OCI-LY3 (cell line): ENCODE measurements around the gene MPC2.

Experiments
- EZH2phosphoT487 ChIP-seq: fragments of 200-600 bp; shearing (Covaris generic); IDR thresholded peaks from 2 replicates; pipeline ENCODE4 v1.6.1; 2018; ENCODE audit warnings: antibody characterized with exemption, mixed run types, low read depth
- TF ChIP-seq, protein P1 (sequence below): fragments of 200-600, 300-600 bp; sonication (generic); IDR thresholded peaks from 2 replicates; pipeline ENCODE4 v1.5.1; 2014; ENCODE audit warnings: antibody characterized with exemption, low read length, low read depth

DNA sequence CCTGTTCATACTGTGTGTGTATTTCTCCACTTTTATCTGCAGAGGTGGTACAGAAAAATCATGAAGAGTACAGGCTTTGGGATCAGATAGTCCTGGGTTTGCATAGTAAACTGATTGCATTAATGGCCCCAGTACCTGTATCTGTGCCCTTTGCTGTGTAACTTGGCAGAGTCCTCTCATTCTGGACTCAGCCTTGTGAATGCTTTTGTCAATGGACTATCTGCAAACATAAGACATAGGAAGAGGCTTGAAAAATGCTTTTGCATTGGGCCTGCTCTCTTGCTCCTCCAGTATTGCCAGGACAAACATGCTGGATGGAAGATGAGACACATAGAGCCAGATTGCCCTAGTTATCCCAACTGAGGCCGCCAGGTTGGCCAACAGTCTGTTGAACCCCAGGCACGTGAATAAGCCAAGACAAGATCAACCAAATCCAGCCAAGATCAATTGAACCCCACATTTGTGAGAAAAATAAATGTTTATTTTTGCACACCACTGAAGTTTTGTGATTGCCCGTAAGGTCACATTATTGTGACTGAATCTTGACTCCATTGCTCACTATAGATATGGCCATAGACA lies 60.2 kb downstream of the MPC2 start:
- TF ChIP-seq, protein P1, sequence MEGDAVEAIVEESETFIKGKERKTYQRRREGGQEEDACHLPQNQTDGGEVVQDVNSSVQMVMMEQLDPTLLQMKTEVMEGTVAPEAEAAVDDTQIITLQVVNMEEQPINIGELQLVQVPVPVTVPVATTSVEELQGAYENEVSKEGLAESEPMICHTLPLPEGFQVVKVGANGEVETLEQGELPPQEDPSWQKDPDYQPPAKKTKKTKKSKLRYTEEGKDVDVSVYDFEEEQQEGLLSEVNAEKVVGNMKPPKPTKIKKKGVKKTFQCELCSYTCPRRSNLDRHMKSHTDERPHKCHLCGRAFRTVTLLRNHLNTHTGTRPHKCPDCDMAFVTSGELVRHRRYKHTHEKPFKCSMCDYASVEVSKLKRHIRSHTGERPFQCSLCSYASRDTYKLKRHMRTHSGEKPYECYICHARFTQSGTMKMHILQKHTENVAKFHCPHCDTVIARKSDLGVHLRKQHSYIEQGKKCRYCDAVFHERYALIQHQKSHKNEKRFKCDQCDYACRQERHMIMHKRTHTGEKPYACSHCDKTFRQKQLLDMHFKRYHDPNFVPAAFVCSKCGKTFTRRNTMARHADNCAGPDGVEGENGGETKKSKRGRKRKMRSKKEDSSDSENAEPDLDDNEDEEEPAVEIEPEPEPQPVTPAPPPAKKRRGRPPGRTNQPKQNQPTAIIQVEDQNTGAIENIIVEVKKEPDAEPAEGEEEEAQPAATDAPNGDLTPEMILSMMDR: no peak
- no peak for TF ChIP-seq EZH2phosphoT487
